B cell (primary cell): Measurements from ENCODE around the gene PCSK2. TPM values are rescaled to one million over a fixed set of nuclear protein-coding genes. Genes with fewer than 3 reads are reported as not detected.

Experiments
- ATAC-seq: fragments of 200-7000 bp; cut with Tn5 transposase; one replicate; pipeline ENCODE4 v1.10.0; 2021; ENCODE audit warnings: low read depth, mild to moderate bottlenecking, moderate number of reproducible peaks, moderate library complexity
- CTCF ChIA-PET: fragments of 350-600 bp; sonication (Branson Sonifier 250); formaldehyde crosslinking; loops from one replicate; lab custom pipeline; 2021; ENCODE audit warnings: antibody characterized with exemption, inconsistent platforms; lab: Charles Lee
- POLR2A ChIA-PET: fragments of 350-600 bp; sonication (Branson Sonifier 250); formaldehyde crosslinking; loops from one replicate; lab custom pipeline; 2021; ENCODE audit warnings: antibody characterized with exemption; lab: Charles Lee
- DNase-seq: peaks from one replicate; pipeline ENCODE4 v3.0.0; 2013
- H2AFZ ChIP-seq: 2 replicates; pipeline ENCODE4 v1.6.1; 2012; ENCODE audit warnings: mild to moderate bottlenecking, low read depth, low read length; ENCODE audit not compliant: insufficient read depth, poor library complexity, severe bottlenecking
- H3K27ac ChIP-seq, 2 donors: 1 replicate in 1 of 2; 2 replicates in 1 of 2; pipeline ENCODE4 v1.5.1; 2012 to 2013; ENCODE audit warnings: low read length in 2 of 2, mild to moderate bottlenecking in 2 of 2, moderate library complexity in 1 of 2
- H3K27me3 ChIP-seq, 4 experiments: fragments of 200-600 bp in 1 of 4; sonication (generic) in 1 of 4; replicated peaks in 1 of 4; 1 replicate in 2 of 4; 2 replicates in 2 of 4; pipeline versions ENCODE4 v1.6.1 to v1.7.0; 2013 to 2016; ENCODE audit warnings: low read length in 3 of 4, mild to moderate bottlenecking in 2 of 4, mixed read lengths in 1 of 4, moderate library complexity in 1 of 4; ENCODE audit not compliant: insufficient read depth in 4 of 4, control insufficient read depth in 3 of 4; ENCODE audit errors: control extremely low read depth in 1 of 4
- H3K36me3 ChIP-seq, 2 experiments: replicated peaks in 1 of 2; 1 replicate in 1 of 2; 2 replicates in 1 of 2; pipeline versions ENCODE4 v1.6.1 to v1.7.1; 2013; ENCODE audit warnings: low read length in 1 of 2; ENCODE audit not compliant: insufficient read depth in 2 of 2, control insufficient read depth in 1 of 2; ENCODE audit errors: control extremely low read depth in 1 of 2, extremely low read depth in 1 of 2
- H3K4me1 ChIP-seq, 2 donors: fragments of 200-600 bp in 1 of 2; sonication (generic) in 1 of 2; 1 replicate in 1 of 2; 2 replicates in 1 of 2; pipeline versions ENCODE4 v1.5.1 to v1.6.1; 2013 to 2017; ENCODE audit warnings: low read length in 2 of 2; ENCODE audit not compliant: control insufficient read depth in 2 of 2, insufficient read depth in 2 of 2
- H3K4me2 ChIP-seq: replicated peaks from 2 replicates; pipeline ENCODE3; 2012; ENCODE audit warnings: mild to moderate bottlenecking, low read depth, low read length; ENCODE audit not compliant: poor library complexity, severe bottlenecking
- H3K4me3 ChIP-seq, 5 experiments: fragments of 200-600 bp in 1 of 5; sonication (generic) in 1 of 5; 1 replicate in 3 of 5; 2 replicates in 2 of 5; pipeline versions ENCODE4 v1.5.1 to v1.7.0; 2011 to 2016; ENCODE audit warnings: low read length in 4 of 5, mild to moderate bottlenecking in 4 of 5, low read depth in 2 of 5, control low read depth in 1 of 5, moderate library complexity in 1 of 5; ENCODE audit not compliant: insufficient read depth in 1 of 5; ENCODE audit errors: control extremely low read depth in 1 of 5, extremely low read depth in 1 of 5
- H3K79me2 ChIP-seq: fragments of 200-600 bp; sonication (generic); one replicate; pipeline ENCODE4 v1.6.0; 2016; ENCODE audit warnings: low read length; ENCODE audit not compliant: control insufficient read depth, insufficient read depth
- H3K9ac ChIP-seq: fragments of 200-600 bp; sonication (generic); 2 replicates; pipeline ENCODE4 v1.6.1; 2017; ENCODE audit warnings: mild to moderate bottlenecking, low read length, moderate library complexity
- H3K9me3 ChIP-seq, 3 donors: one replicate each; pipeline versions ENCODE4 v1.6.1 to v1.7.1; 2013; ENCODE audit warnings: low read length in 2 of 3; ENCODE audit not compliant: control insufficient read depth in 2 of 3, insufficient read depth in 1 of 3; ENCODE audit errors: control extremely low read depth in 1 of 3
- H4K20me1 ChIP-seq: 2 replicates; pipeline ENCODE4 v1.6.0; 2012; ENCODE audit warnings: mild to moderate bottlenecking, low read length; ENCODE audit not compliant: insufficient read depth, control insufficient read depth, poor library complexity, severe bottlenecking
- H3K27ac Mint-ChIP-seq: one replicate; pipeline ENCODE4 v1.8.0; 2021; ENCODE audit warnings: mixed read lengths
- H3K27me3 Mint-ChIP-seq: one replicate; pipeline ENCODE4 v1.8.0; 2021; ENCODE audit warnings: mixed read lengths
- H3K4me1 Mint-ChIP-seq: one replicate; pipeline ENCODE4 v1.8.0; 2021; ENCODE audit warnings: mixed read lengths
- H3K4me3 Mint-ChIP-seq: one replicate; pipeline ENCODE4 v1.8.0; 2021; ENCODE audit warnings: mixed read lengths
- H3K9me3 Mint-ChIP-seq: one replicate; pipeline ENCODE4 v1.8.0; 2022; ENCODE audit warnings: mixed read lengths; ENCODE audit not compliant: insufficient read depth
- EZH2 ChIP-seq: IDR thresholded peaks from 2 replicates; pipeline ENCODE4 v1.6.1; 2012; ENCODE audit warnings: borderline replicate concordance, low read depth, mild to moderate bottlenecking, moderate library complexity, low read length; ENCODE audit not compliant: insufficient read depth, poor library complexity, severe bottlenecking
- WGBS: methylation state at CpG from one replicate; pipeline ENCODE4 v1.1.5; 2013; ENCODE audit warnings: missing lambda C conversion rate; ENCODE audit not compliant: insufficient coverage; 5-methylcytosine and 5-hydroxymethylcytosine counted together
- intact Hi-C: fragments of 100-400 bp; cut with micrococcal nuclease; formaldehyde crosslinking; loops from one replicate; pipeline ENCODE4 v1.10.0; 2022
- polyA plus RNA-seq: library from polyadenylated mRNA; depleted of rRNA; stranded (reverse); fragments of >200 nt; gene quantifications from 2 replicates; pipeline ENCODE4 v1.2.3, GENCODE V29; 2012
- total RNA-seq, 2 donors: library from RNA; stranded (reverse); fragments of 120-200 nt in 1 of 2; gene quantifications; 1 replicate in 1 of 2; 2 replicates in 1 of 2; pipeline versions ENCODE4 v1.2.3 to v1.2.4, GENCODE V29; 2013 to 2022
- TF ChIP-seq, protein P1 (sequence below): fragments of 200-600 bp; IDR thresholded peaks from one replicate; pipeline ENCODE4 v1.8.0; 2022; ENCODE audit warnings: antibody characterized with exemption, mild to moderate bottlenecking

PCSK2 gene
- total and polyA plus RNA-seq, 2 donors (not counting 1 experiment from before 2014, with no cell fraction given): not detected

- H3K4me2 ChIP-seq: no peak overlapping the region
- H2AFZ ChIP-seq: no peak overlapping the region
- Mint-ChIP-seq H3K4me3 (no peak overlapping the region), H3K9me3 (no peaks in the 10 kb centered on the region), H3K27ac (no peak overlapping the region), H3K4me1 (no peaks in the 10 kb centered on the region), H3K27me3 (peaks cover 24% of the 10 kb centered on the region)
- 87% methylated on average over 2 of the region's 2 CpGs for WGBS
- no peaks in the 10 kb centered on the region for H3K36me3 ChIP-seq
- TF ChIP-seq EZH2: no peak
- TF ChIP-seq, protein P1, sequence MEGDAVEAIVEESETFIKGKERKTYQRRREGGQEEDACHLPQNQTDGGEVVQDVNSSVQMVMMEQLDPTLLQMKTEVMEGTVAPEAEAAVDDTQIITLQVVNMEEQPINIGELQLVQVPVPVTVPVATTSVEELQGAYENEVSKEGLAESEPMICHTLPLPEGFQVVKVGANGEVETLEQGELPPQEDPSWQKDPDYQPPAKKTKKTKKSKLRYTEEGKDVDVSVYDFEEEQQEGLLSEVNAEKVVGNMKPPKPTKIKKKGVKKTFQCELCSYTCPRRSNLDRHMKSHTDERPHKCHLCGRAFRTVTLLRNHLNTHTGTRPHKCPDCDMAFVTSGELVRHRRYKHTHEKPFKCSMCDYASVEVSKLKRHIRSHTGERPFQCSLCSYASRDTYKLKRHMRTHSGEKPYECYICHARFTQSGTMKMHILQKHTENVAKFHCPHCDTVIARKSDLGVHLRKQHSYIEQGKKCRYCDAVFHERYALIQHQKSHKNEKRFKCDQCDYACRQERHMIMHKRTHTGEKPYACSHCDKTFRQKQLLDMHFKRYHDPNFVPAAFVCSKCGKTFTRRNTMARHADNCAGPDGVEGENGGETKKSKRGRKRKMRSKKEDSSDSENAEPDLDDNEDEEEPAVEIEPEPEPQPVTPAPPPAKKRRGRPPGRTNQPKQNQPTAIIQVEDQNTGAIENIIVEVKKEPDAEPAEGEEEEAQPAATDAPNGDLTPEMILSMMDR: no peak
- POLR2A ChIA-PET: no interaction called here
- no peak overlapping the region for H3K27ac ChIP-seq
- intact Hi-C loops: no loop called here
- H3K4me1 ChIP-seq: no peaks in the 10 kb centered on the region
- H3K4me3 ChIP-seq: no peak overlapping the region
- no peak overlapping the region for H3K9ac ChIP-seq
- H3K79me2 ChIP-seq: no peaks in the 10 kb centered on the region
- no peaks in the 10 kb centered on the region for H3K9me3 ChIP-seq
- peaks cover 0 to 5% (median 0%) of the 10 kb centered on the region in 4 experiments for H3K27me3 ChIP-seq
- ATAC-seq (no peak), DNase-seq (no peak)
- CTCF ChIA-PET: interaction anchor here (1.3 kb wide), 1 partner anchor 17 kb away, joined by 3 read pairs; no protein-coding TSS in a partner anchor
- no peaks in the 10 kb centered on the region for H4K20me1 ChIP-seq
These were observed 222.2 kb downstream of the PCSK2 start for GRCh38 chr20:17449031-17449430.

DNA sequence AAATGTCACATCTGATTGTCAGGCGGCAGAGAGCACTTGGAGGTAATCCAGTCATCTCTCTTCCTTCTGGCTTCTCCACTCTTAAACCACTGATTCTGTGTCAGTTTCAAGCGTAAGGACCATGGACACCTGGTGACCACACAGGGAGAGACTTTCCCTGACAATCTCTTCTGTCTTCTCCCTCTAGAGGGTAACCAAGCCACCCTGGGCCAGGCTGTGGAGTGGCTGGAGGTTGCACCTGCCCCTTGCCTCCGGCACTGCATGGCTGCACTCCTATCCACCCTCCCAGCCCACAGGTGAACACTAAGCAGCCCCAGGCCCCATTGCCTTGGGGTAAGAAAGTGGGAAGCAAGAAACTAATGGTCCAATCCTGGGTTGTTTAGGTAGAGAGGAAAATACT lies 225.6 kb downstream of the PCSK2 start:
- H3K4me1 ChIP-seq: no peaks in the 10 kb centered on the region
- H2AFZ ChIP-seq: no peak overlapping the region
- H3K27me3 ChIP-seq: peaks cover 0 to 9% (median 0%) of the 10 kb centered on the region in 4 experiments
- no peak overlapping the region for H3K9ac ChIP-seq
- ChIA-PET POLR2A (no interaction called here), CTCF (no interaction called here)
- ATAC-seq (no peak), DNase-seq (no peak)
- no peak overlapping the region for H3K4me2 ChIP-seq
- H3K27me3 Mint-ChIP-seq: peaks cover 37% of the 10 kb centered on the region
- WGBS: 100% methylated on average over 1 of the region's 3 CpGs
- H3K9me3 Mint-ChIP-seq: no peaks in the 10 kb centered on the region
- TF ChIP-seq EZH2: no peak
- TF ChIP-seq, protein P1: no peak
- intact Hi-C loops: no loop called here
- no peak overlapping the region for H3K27ac Mint-ChIP-seq
- H3K36me3 ChIP-seq: no peaks in the 10 kb centered on the region
- no peak overlapping the region for H3K4me3 Mint-ChIP-seq
- H3K9me3 ChIP-seq: no peaks in the 10 kb centered on the region
- no peak overlapping the region for H3K4me3 ChIP-seq
- H3K4me1 Mint-ChIP-seq: no peaks in the 10 kb centered on the region
- H4K20me1 ChIP-seq: no peaks in the 10 kb centered on the region
- no peaks in the 10 kb centered on the region for H3K79me2 ChIP-seq
- no peak overlapping the region for H3K27ac ChIP-seq
